ENCODE results near the gene NCAN.

Gene NCAN

DNA sequence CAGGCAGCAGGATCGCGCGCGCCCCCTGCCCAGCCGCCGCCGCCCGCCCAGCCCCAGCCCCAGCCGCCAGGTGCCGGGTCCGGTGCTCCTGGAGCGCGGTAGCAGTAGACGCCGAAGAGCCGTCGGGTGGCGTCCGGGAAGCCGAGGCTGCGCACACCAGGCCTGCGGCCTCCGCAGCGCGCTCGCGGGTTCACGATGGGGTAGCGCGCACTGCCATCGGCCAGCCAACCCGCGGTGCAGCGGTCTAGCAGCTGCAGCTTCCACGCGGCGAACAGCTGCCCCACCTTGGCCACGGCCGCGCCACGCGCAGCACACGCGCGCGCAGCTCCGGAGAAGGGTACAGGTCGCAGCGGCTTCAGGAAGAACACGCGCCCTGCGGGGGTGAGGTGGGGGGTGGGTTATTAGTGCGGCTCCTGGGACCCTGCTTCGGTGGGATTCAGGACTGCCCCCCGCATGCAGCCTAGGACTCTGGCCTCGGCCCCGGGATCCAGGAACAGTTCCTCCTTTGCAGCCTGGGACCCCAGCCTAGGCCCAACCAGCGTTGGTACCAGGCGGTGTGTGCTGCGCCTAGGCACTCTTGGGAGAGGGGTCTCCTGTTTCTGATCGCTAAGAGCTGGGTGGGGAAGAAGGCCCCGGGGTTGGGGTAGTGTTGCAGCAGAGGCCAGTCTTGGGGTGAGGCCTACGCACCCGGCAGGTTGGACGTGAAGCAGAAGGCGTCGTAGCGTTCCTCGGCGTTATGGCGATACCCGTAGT is 46.3 kb downstream of the NCAN start:
- no peaks in the 10 kb centered on the region for H3K36me3 ChIP-seq (ENCODE audit: insufficient read depth, low read length)
- H3K4me3 ChIP-seq (ENCODE audit: low read length): no peak overlapping the region
- peaks cover 54% of the 10 kb centered on the region for H3K27me3 ChIP-seq (ENCODE audit: control insufficient read depth, insufficient read depth, low read length)
- no peaks in the 10 kb centered on the region for H3K9me3 ChIP-seq (replicated peaks; ENCODE audit: low read length)
- no peak overlapping the region for H3K9ac ChIP-seq (ENCODE audit: low read depth, low read length)
- H3K4me1 ChIP-seq (ENCODE audit: control insufficient read depth, insufficient read depth, low read length): no peaks in the 10 kb centered on the region
- no peak overlapping the region for H3K4me2 ChIP-seq (ENCODE audit: low read length)

GRCh38 chr19:19258589-19259338 is 47.0 kb downstream of the NCAN start:
- Histone ChIP-seq H3K4me2 (ENCODE audit: low read length) (no peak overlapping the region), H3K27me3 (ENCODE audit: control insufficient read depth, insufficient read depth, low read length) (peaks cover 60% of the 10 kb centered on the region), H3K4me1 (ENCODE audit: control insufficient read depth, insufficient read depth, low read length) (no peaks in the 10 kb centered on the region), H3K4me3 (ENCODE audit: low read length) (no peak overlapping the region), H3K36me3 (ENCODE audit: insufficient read depth, low read length) (no peaks in the 10 kb centered on the region), H3K9ac (ENCODE audit: low read depth, low read length) (no peak overlapping the region), H3K9me3 (replicated peaks; ENCODE audit: low read length) (no peaks in the 10 kb centered on the region)

DNA sequence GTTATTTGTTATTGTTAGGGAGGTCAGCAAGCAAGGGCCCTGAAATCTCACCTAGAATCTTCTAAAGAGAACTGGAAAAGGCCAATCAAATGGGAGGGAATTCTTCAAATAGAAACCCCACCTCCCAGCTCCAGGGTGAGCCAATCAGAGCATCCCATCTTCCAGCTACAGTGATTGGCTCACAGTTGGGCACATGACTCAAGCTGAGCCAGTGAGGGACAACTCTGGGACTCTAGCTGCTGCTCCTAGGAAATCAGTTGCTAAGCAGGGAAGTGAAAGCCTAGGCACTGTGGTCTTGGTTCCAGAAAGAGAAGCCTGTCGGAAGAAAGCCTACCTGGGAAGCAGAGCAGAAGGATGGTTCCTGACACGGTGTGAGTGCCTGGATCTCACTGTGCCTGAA is 48.0 kb downstream of the NCAN start:
- Histone ChIP-seq H3K4me3 (ENCODE audit: low read length) (no peak overlapping the region), H3K4me1 (ENCODE audit: control insufficient read depth, insufficient read depth, low read length) (no peaks in the 10 kb centered on the region), H3K27me3 (ENCODE audit: control insufficient read depth, insufficient read depth, low read length) (peaks cover 67% of the 10 kb centered on the region), H3K4me2 (ENCODE audit: low read length) (no peak overlapping the region), H3K36me3 (ENCODE audit: insufficient read depth, low read length) (no peaks in the 10 kb centered on the region), H3K9me3 (replicated peaks; ENCODE audit: low read length) (no peaks in the 10 kb centered on the region), H3K9ac (ENCODE audit: low read depth, low read length) (no peak overlapping the region)

GRCh38 chr19:19260417-19261214 is 48.9 kb downstream of the NCAN start:
- Histone ChIP-seq H3K9ac (ENCODE audit: low read depth, low read length) (no peak overlapping the region), H3K4me2 (ENCODE audit: low read length) (no peak overlapping the region), H3K4me3 (ENCODE audit: low read length) (no peak overlapping the region), H3K9me3 (replicated peaks; ENCODE audit: low read length) (no peaks in the 10 kb centered on the region), H3K27me3 (ENCODE audit: control insufficient read depth, insufficient read depth, low read length) (peaks cover 61% of the 10 kb centered on the region), H3K4me1 (ENCODE audit: control insufficient read depth, insufficient read depth, low read length) (no peaks in the 10 kb centered on the region), H3K36me3 (ENCODE audit: insufficient read depth, low read length) (no peaks in the 10 kb centered on the region)

- Histone ChIP-seq H3K9me3 (replicated peaks; ENCODE audit: low read length) (no peaks in the 10 kb centered on the region), H3K27me3 (ENCODE audit: control insufficient read depth, insufficient read depth, low read length) (peaks cover 51% of the 10 kb centered on the region), H3K36me3 (ENCODE audit: insufficient read depth, low read length) (no peaks in the 10 kb centered on the region), H3K4me1 (ENCODE audit: control insufficient read depth, insufficient read depth, low read length) (no peaks in the 10 kb centered on the region), H3K4me3 (ENCODE audit: low read length) (no peak overlapping the region), H3K9ac (ENCODE audit: low read depth, low read length) (no peak overlapping the region), H3K4me2 (ENCODE audit: low read length) (peak overlapping the region; percentile 29)
These were observed 49.8 kb downstream of the NCAN start for GRCh38 chr19:19261350-19262189.

GRCh38 chr19:19262190-19263057 is 50.7 kb downstream of the NCAN start:
- no peak overlapping the region for H3K4me3 ChIP-seq (ENCODE audit: low read length)
- H3K4me2 ChIP-seq (ENCODE audit: low read length): no peak overlapping the region
- no peaks in the 10 kb centered on the region for H3K4me1 ChIP-seq (ENCODE audit: control insufficient read depth, insufficient read depth, low read length)
- H3K36me3 ChIP-seq (ENCODE audit: insufficient read depth, low read length): no peaks in the 10 kb centered on the region
- no peak overlapping the region for H3K9ac ChIP-seq (ENCODE audit: low read depth, low read length)
- H3K9me3 ChIP-seq (replicated peaks; ENCODE audit: low read length): no peaks in the 10 kb centered on the region
- peaks cover 45% of the 10 kb centered on the region for H3K27me3 ChIP-seq (ENCODE audit: control insufficient read depth, insufficient read depth, low read length)

DNA sequence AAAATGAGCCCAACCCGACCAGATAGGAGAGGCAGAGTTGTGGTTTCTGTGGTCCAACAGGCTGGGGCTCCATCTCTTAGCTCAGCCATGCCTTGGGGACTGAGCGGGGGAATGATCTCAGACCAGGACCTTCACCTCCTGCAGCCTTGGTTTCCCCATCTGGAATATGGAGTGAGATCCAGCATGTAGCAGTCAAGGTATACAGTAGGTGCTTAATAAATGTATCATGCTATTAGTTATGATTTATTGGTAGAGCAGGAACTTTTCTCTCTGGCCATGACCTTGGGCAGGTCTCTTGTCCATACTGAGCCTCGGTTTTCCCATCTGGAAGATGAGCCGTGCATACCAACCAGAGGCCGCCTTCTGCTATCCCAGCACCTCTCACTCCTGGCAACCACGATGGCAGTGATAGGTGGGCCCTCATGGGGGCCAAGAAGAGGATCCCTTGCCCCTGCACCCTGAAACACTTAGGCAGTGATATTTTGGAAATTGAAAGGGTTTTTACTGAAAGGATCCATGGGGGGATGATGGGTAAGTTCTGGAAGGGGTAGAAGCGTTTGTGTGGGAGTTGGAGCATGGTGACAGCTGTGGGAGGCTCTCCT is 52.2 kb downstream of the NCAN start:
- no peak overlapping the region for H3K4me2 ChIP-seq (ENCODE audit: low read length)
- H3K27me3 ChIP-seq (ENCODE audit: control insufficient read depth, insufficient read depth, low read length): peaks cover 46% of the 10 kb centered on the region
- H3K4me3 ChIP-seq (ENCODE audit: low read length): no peak overlapping the region
- no peaks in the 10 kb centered on the region for H3K36me3 ChIP-seq (ENCODE audit: insufficient read depth, low read length)
- no peaks in the 10 kb centered on the region for H3K9me3 ChIP-seq (replicated peaks; ENCODE audit: low read length)
- no peak overlapping the region for H3K9ac ChIP-seq (ENCODE audit: low read depth, low read length)
- no peaks in the 10 kb centered on the region for H3K4me1 ChIP-seq (ENCODE audit: control insufficient read depth, insufficient read depth, low read length)

DNA sequence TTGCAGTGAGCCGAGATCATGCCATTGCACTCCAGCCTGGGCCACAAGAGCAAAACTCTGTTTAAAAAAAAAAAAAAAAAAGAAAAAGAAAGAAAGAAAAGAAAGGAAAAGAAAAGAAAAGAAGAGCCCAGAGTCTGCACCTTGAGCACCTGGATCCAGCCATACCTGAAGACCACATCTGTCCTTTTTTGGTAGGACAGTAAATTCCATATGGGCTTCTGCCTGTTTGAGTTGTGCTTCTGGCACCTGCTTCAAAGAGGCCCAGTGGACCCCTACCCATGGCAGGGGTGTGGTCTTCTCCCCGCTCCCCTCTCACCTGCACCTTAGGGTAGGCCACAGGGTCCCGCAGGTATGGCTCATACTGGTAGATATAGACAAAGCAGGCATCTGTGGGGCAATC is 55.5 kb downstream of the NCAN start:
- Histone ChIP-seq H3K4me1 (ENCODE audit: control insufficient read depth, insufficient read depth, low read length) (no peaks in the 10 kb centered on the region), H3K36me3 (ENCODE audit: insufficient read depth, low read length) (no peaks in the 10 kb centered on the region), H3K4me2 (ENCODE audit: low read length) (no peak overlapping the region), H3K9me3 (replicated peaks; ENCODE audit: low read length) (no peaks in the 10 kb centered on the region), H3K4me3 (ENCODE audit: low read length) (no peak overlapping the region), H3K9ac (ENCODE audit: low read depth, low read length) (no peak overlapping the region), H3K27me3 (ENCODE audit: control insufficient read depth, insufficient read depth, low read length) (peaks cover 33% of the 10 kb centered on the region)

DNA sequence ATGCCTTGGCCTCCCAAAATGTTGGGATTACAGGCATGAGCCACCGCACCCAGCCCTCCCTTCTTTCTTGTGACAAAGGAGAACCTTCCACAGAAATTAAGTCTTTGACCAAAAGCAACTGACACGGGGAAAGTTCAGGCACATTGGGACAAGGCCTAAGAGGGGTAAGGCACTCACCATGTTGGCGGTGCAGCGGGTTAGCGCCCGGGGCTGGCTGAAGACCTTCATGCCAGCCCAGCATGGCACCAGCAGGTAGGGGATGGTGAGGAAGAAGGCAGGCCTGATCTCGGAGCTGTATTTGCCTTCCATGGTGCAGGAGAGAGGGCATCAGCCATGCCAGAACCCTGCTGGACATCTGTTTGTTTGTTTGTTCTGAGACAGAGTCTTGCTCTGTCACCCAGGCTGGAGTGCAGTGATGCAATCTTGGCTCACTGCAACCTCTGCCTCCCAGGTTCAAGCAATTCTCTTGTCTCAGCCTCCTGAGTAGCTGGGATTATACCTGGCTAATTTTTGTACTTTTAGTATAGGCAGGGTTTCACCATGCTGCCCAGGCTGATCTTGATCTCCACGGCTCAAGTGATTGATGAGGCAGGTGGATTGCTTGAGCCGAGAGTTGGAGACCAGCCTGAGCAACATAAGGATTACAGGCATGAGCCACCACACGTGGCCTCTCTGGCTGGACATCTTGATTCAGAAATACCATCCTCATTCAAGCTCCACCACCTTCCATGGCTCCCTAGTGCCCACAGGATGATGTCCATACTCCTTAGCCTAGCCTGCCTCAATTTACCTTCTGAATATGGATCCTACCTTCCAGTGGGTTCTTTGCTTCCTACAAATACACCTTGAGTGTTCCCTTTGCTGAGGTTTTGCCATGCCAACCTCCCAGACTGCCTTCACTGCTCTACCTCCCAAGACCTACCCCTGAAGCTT is 57.0 kb downstream of the NCAN start:
- Histone ChIP-seq H3K36me3 (ENCODE audit: insufficient read depth, low read length) (no peaks in the 10 kb centered on the region), H3K4me3 (ENCODE audit: low read length) (no peak overlapping the region), H3K9me3 (replicated peaks; ENCODE audit: low read length) (no peaks in the 10 kb centered on the region), H3K9ac (ENCODE audit: low read depth, low read length) (no peak overlapping the region), H3K4me2 (ENCODE audit: low read length) (no peak overlapping the region), H3K27me3 (ENCODE audit: control insufficient read depth, insufficient read depth, low read length) (peaks cover 21% of the 10 kb centered on the region), H3K4me1 (ENCODE audit: control insufficient read depth, insufficient read depth, low read length) (no peaks in the 10 kb centered on the region)
